Measurements from ENCODE around the gene PLCL2.
"Not testable (repeated sequence)": the region's sequence is repeated elsewhere in the genome, so short reads cannot be mapped to it uniquely, and the experiment has no call there.

The PLCL2 gene

DNA sequence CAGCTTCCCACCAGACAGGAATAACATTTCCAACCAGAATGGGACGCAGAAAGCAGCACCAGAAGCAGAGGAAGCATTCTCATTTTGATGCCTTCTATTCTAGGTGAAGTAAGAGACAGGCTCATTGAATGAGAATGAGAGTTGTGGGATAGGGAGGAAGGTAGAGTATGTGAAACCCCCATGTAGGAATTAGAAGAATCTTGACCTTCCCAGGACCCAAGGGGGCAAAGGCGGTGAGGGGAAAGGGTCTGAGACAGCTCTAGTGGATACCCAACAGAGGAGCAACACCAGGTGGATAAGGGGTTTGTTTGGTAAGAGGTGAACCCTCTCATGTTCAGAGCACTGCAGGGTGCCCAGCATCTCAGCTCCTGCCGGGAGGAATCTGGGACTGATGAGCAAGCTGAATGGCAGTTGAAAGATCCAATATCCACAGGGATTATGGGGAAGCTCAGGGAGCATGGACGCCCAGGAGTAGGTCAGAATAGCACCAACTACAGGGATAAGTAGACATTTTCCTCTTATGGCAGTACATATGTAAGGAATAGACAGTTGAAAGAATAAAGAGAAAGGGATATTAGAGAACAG lies 77.0 kb downstream of the PLCL2 start:
- DNase-seq (ENCODE audit: low read depth in 2 of 2): no peak

DNA sequence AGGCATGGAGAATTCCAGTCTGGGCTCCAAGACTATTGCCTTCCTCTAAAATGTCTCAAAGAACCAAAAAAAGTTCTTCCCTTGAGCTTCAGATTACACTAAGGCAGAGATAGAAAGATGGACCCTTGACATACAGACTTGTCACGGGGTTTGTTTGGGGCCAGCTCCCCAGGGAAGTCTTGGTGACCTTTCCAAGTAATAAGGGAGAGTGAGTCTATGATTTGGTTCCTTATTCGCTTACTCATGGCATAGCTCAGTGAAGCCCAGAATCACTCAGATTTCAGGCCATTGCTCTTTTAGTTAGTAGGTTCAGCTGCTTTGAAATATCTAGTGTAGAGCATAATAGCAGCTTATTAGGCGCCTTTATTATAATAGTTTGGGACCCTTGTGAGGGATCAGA lies 90.3 kb downstream of the PLCL2 start:
- no peak for DNase-seq (ENCODE audit: low read depth in 2 of 2)

DNA sequence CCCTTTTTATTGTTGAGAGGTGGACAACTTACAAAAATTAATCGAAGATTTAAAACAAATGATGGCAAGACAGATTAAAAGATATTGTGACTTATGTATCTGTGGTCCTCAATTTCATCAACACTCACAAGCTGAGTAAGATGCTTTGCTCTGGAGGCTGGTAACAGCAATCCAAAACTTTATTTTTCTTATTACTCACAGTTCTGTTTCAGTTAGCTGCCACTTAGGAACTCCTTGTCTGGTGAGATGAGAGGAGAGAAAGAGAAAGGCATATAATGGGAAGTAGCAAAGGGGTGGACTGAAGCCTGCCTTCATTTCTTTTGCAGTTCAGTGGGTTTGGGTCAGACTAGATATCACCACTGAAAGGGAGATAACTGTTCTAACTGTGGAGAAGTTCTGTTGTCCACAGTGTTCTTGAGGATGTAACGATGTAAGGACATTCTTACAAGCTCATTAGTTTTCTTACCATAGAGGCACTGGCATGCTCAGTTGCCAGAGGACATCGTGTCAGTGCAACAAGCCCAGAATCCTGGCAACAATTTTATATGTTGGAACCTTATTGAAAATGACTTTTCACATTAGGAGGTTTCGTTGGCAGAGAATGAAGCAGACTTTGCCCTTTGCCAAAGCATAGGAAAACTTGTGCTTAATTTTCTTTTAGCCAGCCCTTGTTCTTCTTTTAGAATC lies 93.6 kb downstream of the PLCL2 start:
- no peak for DNase-seq (ENCODE audit: low read depth in 2 of 2)

DNA sequence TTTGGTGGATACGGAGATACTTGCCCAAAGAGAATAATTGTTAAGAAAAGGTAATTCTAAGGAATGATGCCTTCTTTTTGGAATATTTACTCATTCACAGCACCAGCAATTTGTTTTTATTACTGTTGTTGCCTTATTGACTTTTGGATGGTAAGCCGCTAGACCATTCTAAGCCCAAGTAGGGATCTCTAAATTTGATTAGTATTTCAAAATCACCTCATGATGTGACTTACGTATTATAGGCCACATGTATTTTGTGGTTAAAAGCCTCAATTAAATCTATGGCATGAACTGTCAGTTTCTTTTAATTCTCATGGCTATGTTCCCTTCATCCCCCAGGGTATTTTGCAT lies 94.1 kb downstream of the PLCL2 start:
- no peak for DNase-seq (ENCODE audit: low read depth in 2 of 2)

GRCh38 chr3:16979769-16980515 lies 95.2 kb downstream of the PLCL2 start:
- DNase-seq (ENCODE audit: low read depth in 2 of 2): not testable (repeated sequence)

- not testable (repeated sequence) for DNase-seq (ENCODE audit: low read depth in 2 of 2)
Observed at GRCh38 chr3:16980526-16980925, 95.8 kb downstream of the PLCL2 start.

DNA sequence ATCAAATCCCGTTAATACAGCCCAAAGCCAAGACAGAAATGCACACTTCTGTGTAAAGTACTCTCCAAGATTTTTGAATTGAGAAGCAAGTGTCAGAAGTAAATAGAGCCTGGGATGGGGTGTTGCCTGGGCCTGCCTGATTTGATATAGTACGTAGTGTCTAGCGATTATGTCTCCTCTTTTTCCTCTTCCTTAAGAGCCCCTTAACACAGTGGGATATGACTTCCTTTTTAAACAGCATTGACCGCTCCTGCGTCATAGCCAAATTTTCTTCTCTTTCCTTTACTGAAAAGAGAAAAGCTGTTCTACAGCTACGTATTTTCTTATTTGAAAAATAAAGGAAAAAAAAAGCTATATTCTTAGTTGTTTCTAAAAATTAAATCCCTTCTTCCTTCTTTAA lies 97.7 kb downstream of the PLCL2 start:
- DNase-seq (ENCODE audit: low read depth in 2 of 2): no peak

GRCh38 chr3:16985608-16986007 lies 100.9 kb downstream of the PLCL2 start:
- DNase-seq (ENCODE audit: low read depth in 2 of 2): no peak

DNA sequence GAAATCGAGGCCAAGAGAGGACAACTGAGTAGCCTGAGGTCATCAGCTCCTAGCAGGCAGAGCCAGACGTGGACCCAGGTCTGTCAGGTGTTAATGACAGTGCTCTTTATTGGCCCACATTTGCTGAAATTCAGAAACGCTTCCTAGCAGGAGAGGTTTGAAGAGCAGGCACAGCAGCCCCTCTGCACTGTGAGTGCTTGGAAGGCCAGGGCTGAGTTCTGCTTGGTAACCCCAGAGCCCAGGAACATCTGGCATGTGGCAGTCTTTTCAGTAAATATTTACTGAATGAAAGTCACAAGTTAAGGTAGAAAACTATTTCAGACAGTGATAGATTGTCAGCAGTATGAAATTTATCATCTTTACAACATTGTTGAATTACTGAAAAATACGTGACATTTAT lies 102.4 kb downstream of the PLCL2 start:
- DNase-seq (ENCODE audit: low read depth in 2 of 2): no peak

DNA sequence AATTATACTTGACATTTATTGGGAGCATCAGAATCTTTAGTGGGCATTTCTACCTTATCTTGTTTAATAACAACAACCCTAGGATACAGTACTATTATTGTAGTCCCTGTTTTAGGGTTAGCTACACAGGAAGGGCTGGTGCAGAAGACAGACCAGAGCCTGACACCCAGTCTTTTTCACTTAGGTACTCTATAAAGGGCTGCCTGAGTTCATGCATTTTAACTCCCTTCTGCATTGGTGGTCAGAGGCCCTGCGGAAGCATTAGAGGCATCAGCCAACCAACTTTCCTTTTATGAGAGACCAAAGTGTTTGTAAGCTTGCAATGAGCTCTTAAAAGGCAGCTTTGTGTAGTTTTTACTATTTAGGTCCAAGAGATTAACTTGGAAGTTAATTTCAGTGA lies 105.4 kb downstream of the PLCL2 start:
- DNase-seq (ENCODE audit: low read depth in 2 of 2): no peak

- DNase-seq (ENCODE audit: low read depth in 2 of 2): no peak
Observed at GRCh38 chr3:16992198-16992597, 107.4 kb downstream of the PLCL2 start.

DNA sequence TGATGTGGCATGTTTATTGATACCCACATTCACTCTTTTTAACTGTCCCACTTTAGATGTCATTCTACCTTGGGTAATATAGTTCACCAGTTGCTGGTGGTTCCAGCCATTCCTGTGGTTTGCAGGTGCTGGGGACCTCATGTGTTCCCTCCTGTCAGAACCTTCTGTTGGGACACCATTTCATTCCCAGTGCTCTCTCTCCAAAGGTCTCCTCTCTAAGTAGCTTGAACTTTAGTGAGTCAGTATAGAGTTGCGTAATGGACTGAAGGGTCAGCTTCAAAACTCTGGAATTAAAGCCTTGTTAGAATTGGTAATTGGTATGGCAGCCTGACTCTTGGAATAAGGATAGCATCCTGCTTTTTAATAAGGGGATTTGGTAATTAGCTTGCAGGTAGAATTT lies 108.5 kb downstream of the PLCL2 start:
- DNase-seq (ENCODE audit: low read depth in 2 of 2): no peak

DNA sequence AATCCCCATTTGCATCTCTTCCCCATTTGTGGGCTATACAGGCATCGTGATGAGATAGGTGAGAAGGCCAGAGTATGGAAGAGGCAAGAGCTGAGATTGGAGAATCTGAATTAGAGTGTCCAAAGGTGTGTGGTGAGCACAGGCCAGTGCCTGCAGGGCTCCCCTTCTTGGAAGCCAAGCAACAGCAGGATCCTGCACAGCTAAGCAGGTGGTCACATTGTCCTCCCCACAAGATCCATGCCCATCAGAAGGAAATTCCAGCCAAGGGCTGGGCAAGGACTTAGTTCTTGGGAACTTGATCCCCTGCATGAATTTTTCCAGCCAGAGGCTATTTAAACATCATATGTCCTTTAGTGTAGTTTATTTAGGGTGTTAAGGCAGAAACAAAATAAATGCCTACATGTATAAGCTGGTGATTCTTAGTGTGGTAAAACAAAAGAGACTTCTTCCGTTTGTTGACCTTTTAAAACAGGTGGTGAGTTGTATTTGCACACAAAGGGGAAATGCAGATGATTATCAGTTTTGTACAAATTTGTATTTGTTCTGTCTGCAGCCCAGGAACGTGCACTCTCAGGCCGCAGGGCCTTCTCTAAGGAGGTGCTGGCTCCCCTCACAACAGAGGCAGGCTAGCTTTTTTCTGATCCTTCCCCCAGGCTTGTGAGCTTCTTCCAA lies 110.2 kb downstream of the PLCL2 start:
- DNase-seq (ENCODE audit: low read depth in 2 of 2): no peak

DNA sequence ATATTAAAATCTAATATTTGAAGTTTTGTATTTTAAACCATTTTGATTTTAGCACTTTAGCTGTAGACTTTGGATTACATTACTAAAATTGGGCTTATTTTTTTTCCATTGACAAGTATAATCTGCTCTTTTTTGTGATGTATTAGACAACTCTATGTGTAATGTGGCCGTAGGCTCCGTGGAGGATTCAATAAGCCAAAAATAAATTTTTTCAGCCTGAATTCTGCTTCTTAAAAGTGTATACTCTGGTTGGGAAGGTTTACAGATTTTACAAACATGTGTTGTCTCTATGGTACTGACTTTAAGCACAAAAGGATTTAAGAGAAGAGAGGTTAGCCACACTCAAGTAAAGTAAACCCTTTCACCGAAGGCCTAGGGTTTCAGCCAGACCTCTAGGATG lies 110.8 kb downstream of the PLCL2 start:
- DNase-seq (ENCODE audit: low read depth in 2 of 2): no peak

GRCh38 chr3:16998236-16998923 lies 113.6 kb downstream of the PLCL2 start:
- no peak for DNase-seq (ENCODE audit: low read depth in 2 of 2)

- no peak for DNase-seq (ENCODE audit: low read depth in 2 of 2)
Observed at GRCh38 chr3:16999161-16999560, 114.4 kb downstream of the PLCL2 start.

DNA sequence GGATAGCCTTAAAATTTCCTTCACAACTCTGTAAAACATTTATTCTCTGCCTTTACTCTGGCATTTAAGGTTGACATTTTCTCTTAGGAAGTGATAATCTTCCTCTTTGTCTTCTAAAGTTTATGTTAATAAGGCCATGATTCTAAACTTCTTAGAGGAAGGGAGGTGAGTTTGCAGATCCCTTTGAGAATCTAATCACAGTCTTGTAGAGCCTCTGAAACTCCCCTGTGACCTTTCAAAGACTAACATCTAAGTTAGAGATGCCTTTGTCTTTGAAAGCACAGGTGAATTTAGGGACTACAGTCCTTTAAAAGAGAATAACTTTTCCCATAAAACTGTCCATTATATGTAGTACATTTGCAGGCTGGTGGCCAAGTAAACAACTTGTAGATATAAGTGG lies 115.1 kb downstream of the PLCL2 start:
- DNase-seq (ENCODE audit: low read depth in 2 of 2): no peak

- no peak for DNase-seq (ENCODE audit: low read depth in 2 of 2)
Observed at GRCh38 chr3:17003457-17003856, 118.7 kb downstream of the PLCL2 start.

GRCh38 chr3:17006132-17006852 lies 121.5 kb downstream of the PLCL2 start:
- DNase-seq (ENCODE audit: low read depth in 2 of 2): no peak

DNA sequence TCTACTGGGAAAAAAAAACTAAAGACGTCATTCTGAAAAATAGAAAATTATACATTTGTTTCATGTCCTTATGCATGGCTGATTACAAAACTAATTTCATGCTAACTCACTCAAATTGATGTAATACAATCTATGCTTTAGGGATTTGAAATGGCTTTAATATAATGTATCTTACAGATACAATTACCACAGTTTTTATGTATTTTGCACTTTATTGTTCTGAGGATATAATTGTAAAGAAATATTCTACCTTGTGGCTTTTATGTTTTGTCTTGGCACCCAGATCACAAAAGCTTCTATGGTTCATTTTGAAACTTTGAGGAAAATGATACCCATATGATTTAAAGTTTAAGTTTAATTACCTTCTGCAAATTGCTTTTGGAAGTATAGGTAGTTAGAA lies 122.5 kb downstream of the PLCL2 start:
- DNase-seq (ENCODE audit: low read depth in 2 of 2): no peak

GRCh38 chr3:17009826-17010225 lies 125.1 kb downstream of the PLCL2 start:
- DNase-seq (ENCODE audit: low read depth in 2 of 2): no peak
